ENCODE data around the gene CDH1.
"Not testable (repeated sequence)": the region's sequence is repeated elsewhere in the genome, so short reads cannot be mapped to it uniquely, and the experiment has no call there.

Gene CDH1

DNA sequence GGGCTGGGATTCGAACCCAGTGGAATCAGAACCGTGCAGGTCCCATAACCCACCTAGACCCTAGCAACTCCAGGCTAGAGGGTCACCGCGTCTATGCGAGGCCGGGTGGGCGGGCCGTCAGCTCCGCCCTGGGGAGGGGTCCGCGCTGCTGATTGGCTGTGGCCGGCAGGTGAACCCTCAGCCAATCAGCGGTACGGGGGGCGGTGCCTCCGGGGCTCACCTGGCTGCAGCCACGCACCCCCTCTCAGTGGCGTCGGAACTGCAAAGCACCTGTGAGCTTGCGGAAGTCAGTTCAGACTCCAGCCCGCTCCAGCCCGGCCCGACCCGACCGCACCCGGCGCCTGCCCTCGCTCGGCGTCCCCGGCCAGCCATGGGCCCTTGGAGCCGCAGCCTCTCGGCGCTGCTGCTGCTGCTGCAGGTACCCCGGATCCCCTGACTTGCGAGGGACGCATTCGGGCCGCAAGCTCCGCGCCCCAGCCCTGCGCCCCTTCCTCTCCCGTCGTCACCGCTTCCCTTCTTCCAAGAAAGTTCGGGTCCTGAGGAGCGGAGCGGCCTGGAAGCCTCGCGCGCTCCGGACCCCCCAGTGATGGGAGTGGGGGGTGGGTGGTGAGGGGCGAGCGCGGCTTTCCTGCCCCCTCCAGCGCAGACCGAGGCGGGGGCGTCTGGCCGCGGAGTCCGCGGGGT, at the start of gene CDH1:
Gene CDH1 (plus strand): TSS at position 247 of the 684 bp plus-strand sequence. CDS start 124 bp downstream, at position 371.
- peak; percentile 12 for DNase-seq

DNA sequence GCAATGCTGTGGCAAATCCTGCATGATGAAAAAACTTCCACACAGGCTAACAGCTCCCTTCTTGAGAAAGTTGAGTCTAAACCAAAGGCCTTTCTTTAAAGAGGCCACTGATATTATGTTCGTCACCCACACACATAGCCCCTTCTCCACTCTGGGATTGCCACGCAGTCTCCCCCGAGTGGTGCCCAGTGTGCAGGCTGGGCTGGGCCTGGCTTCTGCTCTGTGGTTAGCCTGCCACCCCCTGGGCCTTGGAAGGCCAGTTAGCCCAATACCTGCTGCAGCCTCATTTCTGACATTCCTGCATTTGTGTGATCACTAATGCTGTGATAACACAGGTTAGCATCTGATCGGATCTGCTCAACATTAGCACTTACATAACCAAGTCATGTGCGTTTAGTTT, 47.2 kb upstream of the CDH1 start:
- no peak for DNase-seq

DNA sequence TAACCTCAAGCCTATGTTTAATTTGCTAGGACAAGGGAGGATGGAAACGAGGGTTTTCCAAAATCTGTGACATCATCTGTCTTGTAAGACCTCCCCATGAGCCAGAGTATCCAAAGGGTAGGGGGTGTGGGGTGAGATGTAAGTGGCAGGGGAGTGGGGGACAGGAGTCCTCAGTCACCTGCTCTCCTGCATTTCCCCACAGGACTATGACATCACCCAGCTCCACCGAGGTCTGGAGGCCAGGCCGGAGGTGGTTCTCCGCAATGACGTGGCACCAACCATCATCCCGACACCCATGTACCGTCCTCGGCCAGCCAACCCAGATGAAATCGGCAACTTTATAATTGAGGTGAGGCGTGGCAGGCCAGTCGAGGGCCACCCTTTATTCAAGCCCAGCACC, 41.5 kb upstream of the CDH1 start:
- DNase-seq = no peak

GRCh38 chr16:68696514-68696913, 40.6 kb upstream of the CDH1 start:
- DNase-seq = no peak

DNA sequence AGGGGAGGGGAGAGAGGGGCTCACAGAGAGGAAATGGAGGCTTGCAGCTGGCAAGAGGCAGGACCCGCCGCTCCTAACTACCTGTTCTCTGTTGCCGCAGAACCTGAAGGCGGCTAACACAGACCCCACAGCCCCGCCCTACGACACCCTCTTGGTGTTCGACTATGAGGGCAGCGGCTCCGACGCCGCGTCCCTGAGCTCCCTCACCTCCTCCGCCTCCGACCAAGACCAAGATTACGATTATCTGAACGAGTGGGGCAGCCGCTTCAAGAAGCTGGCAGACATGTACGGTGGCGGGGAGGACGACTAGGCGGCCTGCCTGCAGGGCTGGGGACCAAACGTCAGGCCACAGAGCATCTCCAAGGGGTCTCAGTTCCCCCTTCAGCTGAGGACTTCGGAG, 39.0 kb upstream of the CDH1 start:
- DNase-seq = no peak

DNA sequence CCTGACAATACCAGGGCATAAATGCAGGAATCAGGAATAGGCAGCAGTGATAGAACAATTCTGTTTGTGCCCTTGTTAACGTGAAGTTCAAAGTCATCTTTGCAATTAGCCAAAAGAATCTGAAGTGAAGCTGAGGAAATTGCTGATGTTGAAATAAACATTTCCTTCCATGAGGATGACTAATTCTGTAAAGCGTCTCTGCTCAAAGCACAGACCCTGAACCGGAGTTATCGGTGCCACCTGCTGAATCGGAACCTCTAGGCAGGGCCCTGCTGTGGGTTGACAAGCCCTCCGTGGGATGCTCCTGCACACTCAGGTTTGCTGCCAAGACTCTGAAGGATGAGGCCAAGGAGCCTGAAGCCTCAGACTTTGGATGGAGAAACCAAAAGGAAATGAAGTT, 37.0 kb upstream of the CDH1 start:
- DNase-seq = no peak

GRCh38 chr16:68700831-68701230, 36.3 kb upstream of the CDH1 start:
- DNase-seq = no peak

DNA sequence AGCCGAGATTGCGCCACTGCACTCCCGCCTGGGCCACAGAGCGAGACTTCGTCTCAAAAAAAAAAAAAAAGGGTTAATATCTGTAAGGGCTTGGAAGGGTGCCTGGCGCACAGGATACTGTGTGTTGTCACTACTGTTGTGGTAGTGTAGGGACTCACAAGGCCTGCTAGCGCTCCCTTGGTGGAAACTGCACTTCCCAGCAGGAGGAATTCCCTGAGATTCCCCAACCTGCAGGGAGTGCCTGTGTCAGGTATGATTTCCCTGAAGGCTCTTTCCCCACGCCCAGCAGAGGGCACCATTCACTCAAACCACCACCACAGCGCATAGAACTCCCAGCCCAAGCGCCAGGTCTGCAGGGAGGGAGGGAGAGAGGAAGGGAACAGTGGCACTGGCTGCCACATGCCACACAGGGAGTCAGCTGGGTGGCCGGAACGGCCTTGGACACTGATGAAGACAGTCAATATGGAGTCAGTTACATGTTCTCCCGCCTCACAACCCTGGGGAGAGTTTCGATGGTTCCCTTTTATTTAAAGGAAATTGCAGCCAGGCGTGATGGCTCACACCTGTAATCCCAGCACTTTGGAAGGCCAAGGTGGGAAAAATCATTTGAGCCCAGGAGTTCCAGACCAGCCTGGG, 32.7 kb upstream of the CDH1 start:
- peak; percentile 61 for DNase-seq

GRCh38 chr16:68707340-68708152, 29.5 kb upstream of the CDH1 start:
- no peak for DNase-seq

GRCh38 chr16:68710211-68710610, 26.9 kb upstream of the CDH1 start:
- no peak for DNase-seq

GRCh38 chr16:68711421-68712139, 25.5 kb upstream of the CDH1 start:
- peak; percentile 16 for DNase-seq

DNA sequence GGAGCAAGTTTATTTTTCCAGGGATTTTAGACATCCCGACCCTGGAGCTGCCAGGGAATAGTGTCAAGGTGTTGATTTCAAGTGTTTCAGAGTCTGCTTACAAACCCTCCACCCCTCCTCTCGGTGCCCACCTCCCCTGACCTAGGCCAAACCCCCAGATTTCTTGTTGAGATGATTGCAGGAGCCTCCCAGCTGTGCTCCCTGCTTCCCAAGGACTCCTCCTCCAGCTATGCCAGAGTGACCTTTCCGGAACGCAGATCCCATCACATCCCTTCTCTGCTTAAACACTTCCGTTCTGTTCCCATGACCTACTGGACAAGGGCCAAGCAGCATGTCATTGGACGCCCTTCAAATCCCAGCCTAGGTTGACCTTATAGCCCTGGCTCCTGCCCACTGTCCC, 23.7 kb upstream of the CDH1 start:
- DNase-seq = no peak

DNA sequence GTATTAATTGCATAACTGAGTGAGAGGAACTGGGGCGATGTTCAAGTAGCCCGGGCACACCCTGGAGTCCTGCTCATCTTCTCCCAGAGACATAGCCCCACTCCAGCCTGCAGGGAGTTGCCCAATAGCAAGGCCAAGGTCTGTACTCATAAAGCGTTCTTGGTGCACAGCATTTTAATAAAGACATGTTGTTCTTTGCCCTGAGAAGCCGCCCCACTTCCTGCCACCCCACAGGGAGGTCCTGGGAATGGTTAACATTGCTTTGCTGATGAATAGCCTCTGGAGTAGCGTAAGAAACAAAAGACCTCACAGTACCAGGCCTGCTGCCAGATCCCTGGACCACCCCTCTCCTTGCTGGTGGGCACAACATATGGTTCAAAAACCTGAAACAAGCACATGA, 21.6 kb upstream of the CDH1 start:
- no peak for DNase-seq

DNA sequence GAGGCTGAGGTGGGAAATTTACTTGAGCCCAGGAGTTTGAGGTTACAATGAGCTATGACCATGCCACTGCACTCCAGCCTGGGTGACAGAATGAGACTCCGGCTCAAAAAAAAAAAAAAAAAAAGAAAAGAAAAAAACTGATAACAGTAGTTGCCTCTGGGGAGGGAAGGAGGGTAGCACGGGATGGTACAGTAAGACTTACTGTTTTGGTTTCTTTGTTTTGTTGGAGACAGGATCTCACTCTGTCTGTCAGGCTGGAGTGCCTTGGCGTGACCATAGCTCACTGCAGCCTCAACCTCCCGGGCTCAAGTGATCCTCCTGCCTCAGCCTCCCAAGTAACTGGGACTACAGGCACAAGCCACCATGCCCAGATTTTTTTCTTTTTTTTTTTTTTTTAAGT, 20.6 kb upstream of the CDH1 start:
- DNase-seq = not testable (repeated sequence)

DNA sequence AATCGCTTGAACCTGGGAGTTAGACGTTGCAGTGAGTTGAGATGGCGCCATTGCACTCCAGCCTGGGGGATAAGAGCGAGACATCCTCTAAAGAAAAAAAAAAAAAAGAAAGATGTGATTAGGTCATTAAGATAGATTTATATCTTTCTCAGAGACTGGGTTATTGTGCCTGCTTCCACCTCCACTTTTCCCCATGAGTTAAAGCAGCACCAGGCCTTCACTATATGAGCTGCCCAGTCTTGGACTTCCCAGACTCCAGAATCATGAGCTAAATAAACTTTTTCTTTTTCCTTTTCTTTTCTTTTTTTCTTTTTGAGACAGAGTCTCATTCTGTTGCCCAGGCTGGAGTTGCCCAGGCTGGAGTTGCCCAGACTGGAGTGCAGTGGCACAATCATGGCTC, 19.4 kb upstream of the CDH1 start:
- no peak for DNase-seq

- DNase-seq = no peak
Measured at GRCh38 chr16:68718590-68718989, 18.5 kb upstream of the CDH1 start.

DNA sequence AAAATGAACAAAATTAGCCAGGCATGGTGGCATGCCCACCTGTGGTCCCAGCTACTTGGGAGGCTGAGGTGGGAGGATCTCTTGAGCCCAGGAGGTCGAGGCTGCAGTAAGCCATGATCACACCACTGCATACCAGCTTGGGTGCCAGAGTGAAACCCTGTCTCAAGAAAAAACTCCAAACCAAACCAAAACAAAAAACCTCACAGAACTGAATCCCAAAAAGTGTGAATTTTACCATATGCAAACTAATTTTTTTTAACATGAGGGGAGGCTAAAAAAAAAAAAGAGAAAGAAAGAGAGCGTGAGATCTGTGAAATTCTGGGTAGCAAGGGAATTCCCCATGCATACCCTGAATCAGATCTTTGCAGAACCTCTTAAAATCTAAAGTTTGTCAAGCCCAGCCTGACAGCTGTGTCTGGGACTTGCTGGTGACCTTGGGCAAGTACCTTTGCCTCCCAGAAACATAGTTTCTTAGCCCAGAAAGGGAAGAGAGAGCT, 17.1 kb upstream of the CDH1 start:
- DNase-seq = peak; percentile 48

- DNase-seq = no peak
Measured at GRCh38 chr16:68722119-68723024, 14.7 kb upstream of the CDH1 start.

DNA sequence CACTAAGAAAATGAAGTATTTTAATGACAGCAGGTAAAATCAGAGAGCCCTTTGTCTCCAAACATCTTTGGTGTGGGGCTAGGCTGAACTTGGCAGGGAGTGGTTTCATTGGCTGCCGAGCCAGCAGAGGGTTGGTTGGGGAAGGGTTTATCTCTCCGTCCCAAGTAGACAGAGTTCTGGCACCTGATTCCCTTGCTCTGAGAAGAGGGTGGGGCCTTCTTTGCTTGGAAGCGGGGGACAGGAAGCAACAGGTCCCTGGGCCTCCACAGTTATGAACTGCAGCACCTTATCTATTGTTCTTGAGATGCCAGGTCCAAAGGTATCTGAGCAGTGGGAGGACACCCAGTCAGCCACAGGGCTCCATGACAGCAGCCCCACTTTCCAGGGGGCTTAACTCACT, 12.3 kb upstream of the CDH1 start:
- no peak for DNase-seq

DNA sequence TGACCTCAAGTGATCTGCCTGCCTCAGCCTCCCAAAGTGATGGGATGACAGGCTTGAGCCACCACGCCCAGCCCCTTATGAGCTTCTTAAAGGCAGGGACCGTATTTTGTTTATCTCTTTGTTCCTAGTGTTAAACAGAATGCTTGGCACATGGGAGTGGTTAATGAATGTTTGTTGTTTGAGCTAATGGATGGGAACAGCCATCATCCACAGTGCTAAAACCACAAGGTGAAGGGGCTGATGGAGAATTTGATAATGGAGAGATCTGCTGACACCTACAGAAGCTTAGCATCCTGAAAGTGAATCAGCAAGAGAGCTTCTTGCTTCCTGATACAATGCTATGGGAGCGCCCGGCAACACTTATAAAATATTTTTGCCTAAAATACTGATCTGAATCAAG, 8.6 kb upstream of the CDH1 start:
- DNase-seq = no peak

DNA sequence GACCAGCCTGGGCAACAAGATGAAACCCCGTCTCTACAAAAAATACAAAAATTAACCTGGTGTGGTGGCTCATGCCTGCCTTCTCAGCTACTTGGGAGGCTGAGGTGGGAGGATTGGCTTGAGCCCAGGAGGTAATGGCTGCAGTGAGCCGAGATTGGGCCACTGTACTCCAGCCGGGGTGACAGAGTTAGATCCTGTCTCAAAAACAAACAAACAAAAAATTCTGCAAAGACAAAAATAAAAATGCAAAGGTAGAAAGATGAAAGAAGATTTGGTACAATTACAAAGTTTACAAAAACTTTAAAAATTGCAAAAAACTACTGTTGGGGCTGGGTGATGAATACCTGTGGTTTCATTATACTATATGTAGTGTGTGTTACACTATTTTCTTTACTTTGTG, 5.5 kb upstream of the CDH1 start:
- no peak for DNase-seq

DNA sequence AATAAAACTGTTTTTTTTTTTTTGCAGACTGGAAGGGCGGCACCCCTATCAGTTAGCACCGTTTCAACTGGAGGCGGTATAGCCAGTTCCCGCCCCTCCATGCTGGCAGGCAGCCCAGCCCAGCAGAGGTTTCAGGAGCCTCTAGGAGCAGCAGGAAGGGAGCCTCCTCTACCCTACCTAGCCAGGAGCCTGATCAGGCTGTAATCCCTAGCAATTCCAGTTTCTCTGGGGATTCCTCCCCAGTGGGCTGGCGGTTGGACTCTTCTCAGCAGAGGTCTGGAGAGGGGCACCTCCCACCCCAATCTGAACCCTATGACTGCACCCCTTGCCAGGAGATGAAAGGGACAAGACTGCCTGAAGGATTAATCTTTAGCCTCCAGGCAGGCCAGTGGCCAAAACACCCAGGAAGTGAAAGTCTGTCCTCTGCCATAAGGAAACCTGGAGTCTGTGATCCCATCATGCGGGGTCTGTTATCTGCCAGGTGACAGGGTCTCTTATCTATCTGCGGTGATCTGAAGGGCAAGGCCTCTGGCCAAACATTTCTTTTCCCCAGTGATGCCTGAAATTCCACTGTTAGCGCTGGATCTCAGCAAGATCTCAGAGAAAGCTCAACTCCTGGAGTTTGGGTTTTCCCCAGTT, 4.9 kb upstream of the CDH1 start:
- no peak for DNase-seq
